ENCODE results near the gene TRIM52. TPM values are rescaled to one million over a fixed set of nuclear protein-coding genes. Genes with fewer than 3 reads are reported as not detected.

TRIM52 gene
- total and polyA plus RNA-seq, 2 of the 13 experiments (the other 11 are each of a cell fraction or from before 2014, with no cell fraction given), result 7.2 to 11.6 TPM

DNA sequence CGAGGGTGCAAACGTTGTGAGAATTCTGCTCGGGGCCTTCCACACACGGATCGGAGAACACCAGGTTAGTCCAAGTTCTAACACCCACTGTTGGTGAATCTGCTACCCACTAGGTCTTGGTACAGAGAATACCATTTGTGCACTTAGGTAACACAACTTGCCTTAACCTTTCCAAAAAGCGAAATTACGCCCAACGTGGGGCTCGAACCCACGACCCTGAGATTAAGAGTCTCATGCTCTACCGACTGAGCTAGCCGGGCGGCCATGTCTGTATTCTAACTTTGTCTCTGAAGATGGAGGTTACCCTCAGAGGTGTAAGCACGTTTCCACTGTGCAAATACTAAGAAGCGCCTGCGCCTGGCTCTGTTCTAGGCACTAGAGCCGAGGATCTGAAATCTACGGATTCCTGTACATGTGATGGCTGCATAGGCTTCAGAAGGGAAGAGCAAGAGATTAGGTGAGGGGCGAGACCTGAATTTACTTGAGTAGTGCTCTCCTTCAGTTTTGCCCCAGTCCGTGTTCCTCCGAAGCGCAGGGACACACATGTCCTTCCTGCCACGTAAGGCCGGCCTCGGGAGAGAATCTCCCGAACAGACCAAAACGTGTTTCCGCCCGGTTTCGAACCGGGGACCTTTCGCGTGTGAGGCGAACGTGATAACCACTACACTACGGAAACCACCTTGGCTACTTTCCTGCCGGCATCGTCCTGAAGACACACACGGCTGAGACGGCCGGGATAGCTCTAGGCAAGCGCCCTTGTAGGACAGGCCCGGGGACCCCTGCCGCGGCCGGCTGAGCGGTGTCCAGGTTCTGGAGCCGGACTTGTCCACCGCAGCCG is 38.9 kb downstream of the TRIM52 start:
- no peak overlapping the region for H2AFZ ChIP-seq (ENCODE audit: low read length)
- CTCF ChIA-PET (ENCODE audit: low intra/inter-chr PET ratio, low total read pairs), result no interaction called here
- 3% methylated on average over 20 of the region's 50 CpGs for WGBS (ENCODE audit: low lambda C conversion rate)
- TF ChIP-seq HDAC1 (CRISPR knock-in tag; IDR thresholded peaks at IDR 0.05) (peak; percentile 21), HNRNPL (IDR thresholded peaks at IDR 0.05; ENCODE audit: low read depth, low read length) (no peak), SRSF9 (IDR thresholded peaks at IDR 0.05; ENCODE audit: borderline replicate concordance, insufficient read depth, low read depth, low read length, poor library complexity, severe bottlenecking) (no peak), YEATS4 (CRISPR knock-in tag; IDR thresholded peaks at IDR 0.05; ENCODE audit: borderline replicate concordance) (0 out of 2 replicates have a peak, but pooled peaks have one; percentile 26), ZNF407 (CRISPR knock-in tag; IDR thresholded peaks at IDR 0.05; ENCODE audit: not compliant biosample characterization) (peak; percentile 26), KLF9 (CRISPR knock-in tag; IDR thresholded peaks at IDR 0.05; ENCODE audit: low read depth) (no peak), ZBTB1 (CRISPR knock-in tag; IDR thresholded peaks at IDR 0.05; ENCODE audit: borderline replicate concordance) (no peak), HOMEZ (CRISPR knock-in tag; IDR thresholded peaks at IDR 0.05; ENCODE audit: low read depth) (no peak), ZSCAN29 (CRISPR knock-in tag; conservative IDR thresholded peaks at IDR 0.05) (peak; percentile 80; the same call in 1 of the 2 replicates), MTF1 (CRISPR knock-in tag; IDR thresholded peaks at IDR 0.05) (0 out of 2 replicates have a peak, but pooled peaks have one; percentile 42), WIZ (CRISPR knock-in tag; IDR thresholded peaks at IDR 0.05) (0 out of 2 replicates have a peak, but pooled peaks have one; percentile 11), KMT2B (CRISPR knock-in tag; IDR thresholded peaks at IDR 0.05) (peak; percentile 43; the same call in 1 of the 2 replicates), ZNF879 (CRISPR knock-in tag; IDR thresholded peaks at IDR 0.05) (no peak; the same call in 1 of the 2 replicates), RBAK (CRISPR knock-in tag; IDR thresholded peaks at IDR 0.05) (no peak)

More for the DNA sequence above, 38.9 kb downstream of the TRIM52 start:
- no TSS peak for BruUV-seq (replicated peaks)
- FAIRE-seq (peak; percentile 95), DNase-seq (ENCODE audit: low spot score) (peak; percentile 94), ATAC-seq (peak; percentile 57)
- Histone ChIP-seq H3K4me3 (replicated peaks in 1 of 3; ENCODE audit: insufficient read depth in 1 of 3, low read depth in 2 of 3, low read length in 3 of 3) (peak overlapping the region; percentile 79 to 90 (median 87)), H3K9ac (ENCODE audit: insufficient read depth, low read depth, low read length) (peak overlapping the region; percentile 86), H3K4me2 (ENCODE audit: low read depth, low read length) (peak overlapping the region; percentile 92), H3K4me1 (ENCODE audit: insufficient read depth, low read length) (peaks cover 47% of the 10 kb centered on the region), H3K9me3 (ENCODE audit: low read length) (no peaks in the 10 kb centered on the region), H3K27ac (ENCODE audit: extremely low read length, insufficient read depth, low read length) (peak overlapping the region; percentile 81), H4K20me1 (ENCODE audit: insufficient read depth, low read length) (no peaks in the 10 kb centered on the region), H3K27me3 (ENCODE audit: control insufficient read depth in 1 of 2, insufficient read depth in 2 of 2, low read length in 2 of 2) (no peaks in the 10 kb centered on the region; a peak in 2 of 5 replicates), H3K79me2 (ENCODE audit: insufficient read depth, low read length) (peaks cover 18% of the 10 kb centered on the region), H3K36me3 (replicated peaks in 1 of 2; ENCODE audit: control insufficient read depth in 1 of 2, insufficient read depth in 2 of 2, low read length in 2 of 2) (peaks cover 0 to 3% of the 10 kb centered on the region in 2 experiments; a peak in 1 of 5 replicates)
- intact Hi-C loops (cut with micrococcal nuclease; ENCODE audit: unreplicated experiment), result loop anchor here (1.0 kb wide), 2 partner anchors 22 to 34 kb away; no protein-coding TSS in a partner anchor
- in situ Hi-C loops (cut with HindIII; ENCODE audit: extremely low pct_ligation_motif_present, low pct_unique_long_range_greater_than_20kb), result loop anchor here (5.0 kb wide), 1 partner anchor 35 kb away; no protein-coding TSS in a partner anchor
- POLR2A ChIA-PET, result interaction anchor here (0.6 to 2.6 kb wide), 8 partner anchors 15 to 39 kb away, joined by 3 to 70 read pairs (median 13); partner anchors contain the start of genes RACK1 and TRIM52

Data from HepG2 (cell line).